ENCODE data around the gene PTPRN2. TPM values are rescaled to one million over a fixed set of nuclear protein-coding genes. Genes with fewer than 3 reads are reported as not detected.
"Not testable (repeated sequence)": the region's sequence is repeated elsewhere in the genome, so short reads cannot be mapped to it uniquely, and the experiment has no call there.

PTPRN2 gene
- total and polyA plus RNA-seq, 2 of the 8 experiments (the other 6 are each of a cell fraction or from before 2014, with no cell fraction given) = 2.6 to 4.5 TPM

DNA sequence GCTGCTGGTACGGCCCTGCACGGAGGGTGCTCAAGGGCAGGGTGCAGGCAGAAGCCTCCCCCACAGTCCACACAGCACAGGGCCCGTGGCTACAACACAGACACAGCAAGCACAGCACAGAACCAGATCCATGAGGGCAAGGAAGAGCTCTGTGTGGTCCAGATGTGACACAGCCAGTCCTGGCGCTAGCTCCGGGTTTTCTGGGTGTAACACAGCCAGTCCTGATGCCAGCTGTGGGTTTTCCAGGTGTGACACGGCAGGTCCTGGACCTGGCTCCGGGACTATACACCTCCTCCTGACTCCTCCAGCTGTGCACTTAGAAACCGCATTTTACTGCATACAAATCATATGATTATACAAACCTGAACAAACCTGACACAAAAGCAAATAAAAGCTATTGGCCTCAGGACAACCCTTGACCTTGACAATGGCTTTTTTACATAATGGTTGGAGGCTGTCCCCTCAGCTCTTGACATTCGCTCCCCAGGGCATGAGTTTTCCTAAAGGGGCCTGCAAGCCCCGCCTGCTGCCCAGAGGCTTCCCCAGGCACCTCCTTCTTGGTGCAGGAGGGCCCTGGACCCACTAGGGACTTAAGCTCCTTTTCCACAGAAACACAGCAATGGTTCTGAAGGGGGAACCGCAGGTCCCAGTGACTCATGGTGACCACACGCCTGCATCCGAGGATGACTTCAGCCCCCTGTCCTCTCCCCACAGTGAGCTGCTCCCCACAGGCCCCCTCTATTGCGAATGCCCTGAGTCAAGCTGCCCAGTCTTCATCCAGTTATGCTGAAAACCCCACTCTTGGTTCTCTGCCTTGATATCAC, 209.6 kb downstream of the PTPRN2 start (continued):
- TF ChIP-seq SAP30 (IDR thresholded peaks at IDR 0.05; ENCODE audit: insufficient read depth, insufficient replicate concordance, low read length) = no peak
- no peak for TF ChIP-seq MAX (IDR thresholded peaks at IDR 0.05)
- TF ChIP-seq CHD2 (IDR thresholded peaks at IDR 0.05; ENCODE audit: low read length) = no peak
- TF ChIP-seq SIX5 (IDR thresholded peaks at IDR 0.05; ENCODE audit: low read depth, low read length) = no peak
- no peak for TF ChIP-seq BRCA1 (IDR thresholded peaks at IDR 0.05; ENCODE audit: low read depth, low read length)
- TF ChIP-seq HDAC2 (IDR thresholded peaks at IDR 0.05; ENCODE audit: borderline replicate concordance in 1 of 2, low read depth in 2 of 2, low read length in 2 of 2) = no peak

GRCh38 chr7:158376839-158377186, 210.8 kb downstream of the PTPRN2 start:
- H3K23ac ChIP-seq (ENCODE audit: insufficient read length); H3K18ac ChIP-seq (ENCODE audit: extremely low read depth, low read length); H4K20me1 ChIP-seq (replicated peaks in 1 of 2; ENCODE audit: control insufficient read depth in 1 of 2, insufficient read depth in 2 of 2, low read length in 2 of 2); H2AK5ac ChIP-seq (ENCODE audit: low read depth, low read length); H2BK12ac ChIP-seq (ENCODE audit: low read depth, low read length); H2BK15ac ChIP-seq (ENCODE audit: low read length); CTCF ChIA-PET (ENCODE audit: partially characterized antibody); H3K4me2 ChIP-seq (ENCODE audit: insufficient read depth in 1 of 2, low read depth in 2 of 2, low read length in 2 of 2); H3K79me1 ChIP-seq (ENCODE audit: low read depth, low read length); H3K14ac ChIP-seq (ENCODE audit: insufficient read length); H2AFZ ChIP-seq (ENCODE audit: low read length); FAIRE-seq; H3K27me3 ChIP-seq (replicated peaks in 1 of 4; ENCODE audit: control insufficient read depth in 3 of 4, extremely low read depth in 1 of 4, insufficient read depth in 3 of 4, low read length in 3 of 4); H4K91ac ChIP-seq (replicated peaks; ENCODE audit: insufficient read length, low read length); H3K79me2 ChIP-seq (ENCODE audit: control insufficient read depth in 1 of 2, insufficient read depth in 2 of 2, low read length in 2 of 2); H2BK20ac ChIP-seq (ENCODE audit: low read length); H3K4me3 ChIP-seq (ENCODE audit: extremely low read depth in 1 of 4, insufficient read depth in 2 of 4, low read depth in 3 of 4, low read length in 4 of 4); H3K9ac ChIP-seq (replicated peaks in 1 of 4; ENCODE audit: extremely low read depth in 1 of 4, low read depth in 3 of 4, low read length in 3 of 4); H3K23me2 ChIP-seq (ENCODE audit: low read depth, low read length); H3K36me3 ChIP-seq (ENCODE audit: control insufficient read depth in 2 of 4, insufficient read depth in 4 of 4, low read length in 3 of 4); H4K8ac ChIP-seq (ENCODE audit: extremely low read depth, insufficient read depth, low read length); H2BK5ac ChIP-seq (ENCODE audit: low read depth, low read length); H3K27ac ChIP-seq (ENCODE audit: low read depth, low read length); H3K4ac ChIP-seq (replicated peaks; ENCODE audit: insufficient read length, low read depth, low read length); H3K4me1 ChIP-seq (replicated peaks in 1 of 4; ENCODE audit: control insufficient read depth in 3 of 4, insufficient read depth in 4 of 4, low read length in 3 of 4); H3K56ac ChIP-seq (replicated peaks; ENCODE audit: insufficient read length, low read depth, low read length); H2BK120ac ChIP-seq (replicated peaks; ENCODE audit: low read depth, low read length); POLR2A ChIA-PET (ENCODE audit: partially characterized antibody); H4K5ac ChIP-seq (ENCODE audit: insufficient read length, low read depth, low read length); DNase-seq (ENCODE audit: low read depth in 1 of 2, low spot score in 2 of 2): not testable (repeated sequence)
- WGBS, 2 experiments (ENCODE audit: extremely low coverage in 1 of 2, insufficient coverage in 1 of 2, insufficient read length in 1 of 2, insufficient replicate concordance in 2 of 2, low coverage in 1 of 2, low lambda C conversion rate in 2 of 2, missing lambda C conversion rate in 1 of 2) = 40% methylated on average over 1 of the region's 12 CpGs; no CpG with 5 or more reads in 1 of the 2 experiments
- H3K9me3 ChIP-seq (ENCODE audit: insufficient read depth in 2 of 2, low read depth in 1 of 2, low read length in 1 of 2) = peaks cover 7 to 16% of the 10 kb centered on the region in 2 experiments; a peak in 3 of 4 replicates

Measured in H1 (cell line).